Stimulated activated CD8-positive, alpha-beta memory T cell treated with anti-CD3 and anti-CD28 coated beads, Interleukin-15, amount 100 ng/mL, for 4 hours (primary cell): ENCODE results near the gene NPPA.

Source experiments
- DNase-seq, 2 donors: peaks; one replicate each; pipeline ENCODE4 v3.0.0-alpha.2; 2020; ENCODE audit warnings: low read depth in 2 of 2

Gene NPPA

DNA sequence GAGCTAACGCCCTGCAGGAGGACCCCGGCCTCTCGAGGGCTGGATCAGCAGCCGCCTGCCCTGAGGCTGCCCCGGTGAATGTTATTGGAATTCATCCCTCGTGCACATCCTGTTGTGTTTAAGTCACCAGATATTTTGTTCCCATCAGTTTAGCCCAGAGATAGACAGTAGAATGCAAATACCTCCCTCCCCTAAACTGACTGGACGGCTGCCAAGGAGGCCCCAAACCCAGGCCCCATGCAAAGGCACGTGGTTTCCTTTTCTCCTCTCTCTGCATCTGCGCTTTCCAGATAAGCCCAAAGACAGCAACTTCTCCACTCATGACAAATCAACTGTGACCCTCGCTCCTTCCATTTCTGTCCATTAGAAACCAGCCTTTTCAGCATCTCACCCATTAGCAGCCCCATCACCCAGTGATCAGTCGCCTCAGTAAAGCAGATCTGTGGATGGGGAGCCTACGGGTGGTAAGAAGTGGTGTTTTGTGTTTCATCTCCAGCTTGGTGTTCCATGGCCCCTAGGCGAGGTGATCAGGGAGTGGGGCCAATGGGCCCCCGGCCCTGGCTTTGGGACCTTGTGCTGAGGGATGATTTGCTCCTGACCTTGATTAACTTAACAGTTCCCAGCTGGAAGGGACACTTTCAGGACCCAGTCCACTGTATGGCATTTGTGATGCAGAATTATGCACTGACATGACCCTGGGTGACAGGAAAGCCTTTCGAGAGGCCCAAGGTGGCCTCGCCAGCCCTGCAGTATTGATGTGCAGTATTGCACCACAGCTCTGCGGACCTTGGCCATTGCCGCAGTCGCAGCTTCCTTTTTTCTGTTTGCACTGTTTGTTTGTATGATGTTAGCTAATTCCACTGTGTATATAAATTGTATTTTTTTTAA lies 5.2 kb downstream of the NPPA start:
- DNase-seq, result no peak

- DNase-seq, result no peak
These were observed 6.1 kb downstream of the NPPA start for GRCh38 chr1:11841245-11842153.

DNA sequence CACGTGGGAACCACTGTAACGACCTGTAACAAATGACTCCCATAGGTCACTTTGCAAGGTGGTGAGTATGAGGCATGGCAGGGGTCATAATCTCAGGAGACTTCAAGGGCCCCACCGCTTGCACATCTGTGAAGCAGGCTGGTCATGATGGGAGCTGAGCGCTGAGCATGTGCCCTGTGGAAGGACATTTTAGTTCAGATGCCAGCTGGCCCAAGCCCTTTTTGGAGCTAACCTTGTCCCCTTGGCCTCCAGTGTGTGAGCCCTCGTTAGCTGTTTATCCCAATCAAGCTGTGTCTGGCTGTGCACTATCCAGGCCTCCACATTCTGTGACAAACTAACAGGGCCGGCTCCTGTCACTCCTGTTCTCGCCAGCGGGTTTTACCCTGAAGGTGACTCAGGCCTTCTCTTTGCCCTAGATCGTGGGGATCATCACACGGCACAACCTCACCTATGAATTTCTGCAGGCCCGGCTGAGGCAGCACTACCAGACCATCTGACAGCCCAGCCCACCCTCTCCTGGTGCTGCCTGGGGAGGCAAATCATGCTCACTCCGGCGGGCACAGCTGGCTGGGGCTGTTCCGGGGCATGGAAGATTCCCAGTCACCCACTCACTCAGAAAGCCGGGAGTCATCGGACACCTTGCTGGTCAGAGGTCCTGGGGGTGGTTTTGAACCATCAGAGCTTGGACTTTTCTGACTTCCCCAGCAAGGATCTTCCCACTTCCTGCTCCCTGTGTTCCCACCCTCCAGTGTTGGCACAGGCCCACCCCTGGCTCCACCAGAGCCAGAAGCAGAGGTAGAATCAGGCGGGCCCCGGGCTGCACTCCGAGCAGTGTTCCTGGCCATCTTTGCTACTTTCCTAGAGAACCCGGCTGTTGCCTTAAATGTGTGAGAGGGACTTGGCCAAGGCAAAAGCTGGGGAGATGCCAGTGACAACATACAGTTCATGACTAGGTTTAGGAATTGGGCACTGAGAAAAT lies 7.6 kb downstream of the NPPA start:
- no peak for DNase-seq

DNA sequence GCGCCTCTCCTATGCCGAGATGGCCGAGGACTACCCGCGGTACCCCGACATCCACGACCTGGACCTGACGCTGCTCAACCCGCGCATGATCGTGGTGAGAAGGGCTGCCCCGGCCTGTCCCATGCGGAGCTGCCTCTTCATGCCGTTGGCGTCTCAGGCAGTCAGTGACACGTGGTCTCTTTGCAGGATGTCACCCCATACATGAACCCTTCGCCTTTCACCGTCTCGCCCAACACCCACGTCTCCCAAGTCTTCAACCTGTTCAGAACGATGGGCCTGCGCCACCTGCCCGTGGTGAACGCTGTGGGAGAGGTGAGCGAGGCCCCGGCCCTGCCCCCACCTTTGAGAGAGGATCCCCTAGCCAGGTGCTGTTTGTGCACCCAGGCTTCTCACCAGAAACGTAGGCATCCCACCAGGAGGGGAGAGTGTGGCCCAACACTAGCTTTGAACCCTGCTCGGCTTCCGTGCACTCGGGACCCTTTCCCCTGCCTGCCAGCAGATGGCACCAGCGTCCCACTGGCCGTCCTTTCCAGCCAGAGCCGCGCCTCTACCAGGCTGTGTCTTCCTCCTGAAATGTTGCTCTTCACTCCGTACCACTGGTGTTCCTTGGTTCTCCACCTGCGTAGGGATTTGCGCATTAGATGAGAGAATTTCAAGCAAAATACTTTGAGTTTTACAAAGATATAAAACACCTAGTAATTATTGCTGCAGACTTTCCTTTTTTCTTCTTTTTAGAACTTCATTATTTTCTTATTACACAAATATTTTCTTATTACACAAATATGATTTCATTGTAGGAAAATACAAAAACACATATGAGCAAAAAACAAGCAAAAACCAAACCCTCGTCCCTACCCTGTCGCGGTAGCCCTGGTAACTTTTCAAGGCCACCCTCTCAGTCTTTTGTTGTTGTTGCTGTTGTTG lies 9.0 kb downstream of the NPPA start:
- DNase-seq, result peak; percentile 32 to 35

DNA sequence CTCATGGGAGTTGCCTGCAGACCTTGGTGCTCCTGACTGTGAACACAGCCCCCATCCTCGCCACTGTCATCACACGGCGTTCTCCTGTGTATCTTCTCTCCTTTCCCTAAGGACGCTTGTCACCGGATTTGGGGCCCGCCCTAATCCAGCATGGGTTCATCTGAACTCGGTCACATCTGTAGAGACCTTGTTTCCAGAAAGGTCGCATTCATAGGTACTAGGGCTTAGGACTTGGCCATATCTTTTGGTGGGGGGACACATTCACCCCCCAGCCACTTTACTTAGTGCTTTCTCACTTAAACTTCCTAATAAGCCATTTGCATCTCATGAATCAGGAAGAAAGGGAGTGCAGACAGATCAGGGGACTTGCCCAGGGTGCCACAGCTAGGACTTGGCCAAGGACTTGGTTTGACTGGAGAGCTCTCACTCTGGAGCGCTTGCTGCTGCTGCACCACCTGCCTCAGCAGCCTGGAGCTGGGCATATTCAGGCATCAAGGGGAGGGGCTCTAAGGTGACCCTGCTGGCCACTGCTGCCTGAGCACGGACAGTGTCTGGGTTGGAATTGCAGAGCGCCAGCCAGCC lies 9.7 kb downstream of the NPPA start:
- no peak for DNase-seq

DNA sequence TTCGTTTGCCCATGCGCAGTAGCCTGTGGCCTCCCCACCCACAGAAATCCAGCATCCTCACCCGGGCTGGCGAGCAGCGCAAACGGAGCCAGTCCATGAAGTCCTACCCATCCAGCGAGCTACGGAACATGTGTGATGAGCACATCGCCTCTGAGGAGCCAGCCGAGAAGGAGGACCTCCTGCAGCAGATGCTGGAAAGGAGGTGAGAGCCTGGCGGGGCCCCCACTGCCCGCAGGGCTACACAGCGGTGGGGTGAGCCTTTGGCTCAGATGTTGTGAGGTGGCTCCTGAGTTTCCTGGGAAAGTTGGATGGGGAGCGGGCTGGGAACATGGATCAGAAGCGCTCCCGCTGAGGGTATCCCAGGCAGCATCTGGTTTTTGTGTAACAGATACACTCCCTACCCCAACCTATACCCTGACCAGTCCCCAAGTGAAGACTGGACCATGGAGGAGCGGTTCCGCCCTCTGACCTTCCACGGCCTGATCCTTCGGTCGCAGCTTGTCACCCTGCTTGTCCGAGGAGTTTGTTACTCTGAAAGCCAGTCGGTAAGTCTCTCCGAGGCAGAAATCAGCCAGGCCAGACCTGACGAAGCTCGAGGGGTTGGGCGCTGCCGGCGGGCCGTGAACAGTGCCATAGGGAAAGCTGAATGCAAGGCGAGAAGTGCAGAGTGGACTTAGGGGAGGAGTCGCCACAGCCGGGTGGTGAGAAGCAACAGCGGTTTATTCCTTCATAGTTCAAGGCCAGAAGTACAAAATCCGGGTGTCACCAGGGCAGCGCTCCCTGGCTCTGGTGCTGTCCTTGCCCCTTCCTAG lies 10.4 kb downstream of the NPPA start:
- no peak for DNase-seq

DNA sequence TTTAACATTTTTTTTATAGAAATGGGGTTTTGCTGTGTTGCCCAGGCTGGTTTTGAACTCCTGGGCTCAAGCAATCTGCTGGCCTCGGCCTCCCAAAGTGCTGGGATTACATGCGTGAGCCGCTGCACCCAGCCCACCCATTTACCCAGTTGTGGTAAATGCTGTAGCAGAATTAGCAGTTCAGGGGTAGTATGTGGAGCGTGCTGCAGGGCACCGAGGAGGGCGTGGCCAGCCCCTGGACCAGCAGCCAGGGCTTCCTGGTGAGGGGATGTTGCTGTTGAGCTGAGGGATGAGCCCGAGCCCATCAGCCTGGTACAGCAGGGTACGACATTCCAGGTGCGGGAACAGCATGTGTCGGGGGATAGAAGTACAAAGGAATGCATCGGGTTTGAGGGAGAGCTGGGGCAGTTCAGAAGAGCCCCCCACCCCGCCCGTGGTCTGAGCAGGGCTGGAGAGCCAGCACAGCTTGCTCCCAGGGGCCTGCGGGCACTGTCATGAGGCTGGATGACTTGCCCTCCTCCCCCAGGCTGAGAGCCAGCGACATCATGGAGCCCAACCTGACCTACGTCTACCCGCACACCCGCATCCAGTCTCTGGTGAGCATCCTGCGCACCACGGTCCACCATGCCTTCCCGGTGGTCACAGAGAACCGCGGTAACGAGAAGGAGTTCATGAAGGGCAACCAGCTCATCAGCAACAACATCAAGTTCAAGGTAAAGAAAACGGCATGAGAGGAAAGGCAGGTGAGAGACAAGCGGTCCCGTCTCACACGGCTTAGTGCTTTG lies 11.9 kb downstream of the NPPA start:
- no peak for DNase-seq

DNA sequence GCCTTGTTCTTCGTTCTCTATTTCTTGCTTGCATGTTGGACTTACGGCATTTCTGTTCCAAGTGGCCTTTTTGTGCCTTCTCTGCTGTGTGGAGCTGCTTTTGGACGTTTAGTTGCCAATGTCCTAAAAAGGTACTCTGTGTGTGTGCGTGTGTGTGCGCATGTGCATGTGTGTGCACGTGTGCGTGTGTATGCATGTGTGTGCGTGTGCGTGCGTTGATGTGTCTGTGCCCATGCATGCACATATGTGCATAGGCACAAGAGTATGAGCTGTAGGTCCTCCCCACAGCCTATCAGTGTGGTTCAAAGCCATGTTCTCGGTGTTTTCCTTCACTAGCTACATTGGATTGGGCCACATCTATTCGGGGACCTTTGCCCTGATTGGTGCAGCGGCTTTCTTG lies 13.7 kb downstream of the NPPA start:
- DNase-seq, result no peak

DNA sequence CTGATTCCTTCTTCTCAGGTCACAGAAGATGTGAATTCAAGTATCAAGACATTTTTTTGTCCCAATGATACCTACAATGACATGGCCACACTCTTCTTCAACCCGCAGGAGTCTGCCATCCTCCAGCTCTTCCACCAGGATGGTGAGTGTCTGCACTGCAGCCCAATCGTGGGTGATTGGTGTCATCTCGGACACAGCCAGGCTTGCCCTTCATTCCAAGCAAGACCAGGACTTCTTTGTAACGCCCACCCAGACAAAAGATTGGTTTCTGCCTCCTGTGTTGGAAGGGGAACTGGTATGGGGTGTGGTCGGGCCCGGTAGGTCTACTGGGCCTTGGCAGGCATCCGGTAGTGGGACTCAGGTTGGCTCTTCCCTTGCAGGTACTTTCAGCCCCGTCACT lies 14.1 kb downstream of the NPPA start:
- no peak for DNase-seq

DNA sequence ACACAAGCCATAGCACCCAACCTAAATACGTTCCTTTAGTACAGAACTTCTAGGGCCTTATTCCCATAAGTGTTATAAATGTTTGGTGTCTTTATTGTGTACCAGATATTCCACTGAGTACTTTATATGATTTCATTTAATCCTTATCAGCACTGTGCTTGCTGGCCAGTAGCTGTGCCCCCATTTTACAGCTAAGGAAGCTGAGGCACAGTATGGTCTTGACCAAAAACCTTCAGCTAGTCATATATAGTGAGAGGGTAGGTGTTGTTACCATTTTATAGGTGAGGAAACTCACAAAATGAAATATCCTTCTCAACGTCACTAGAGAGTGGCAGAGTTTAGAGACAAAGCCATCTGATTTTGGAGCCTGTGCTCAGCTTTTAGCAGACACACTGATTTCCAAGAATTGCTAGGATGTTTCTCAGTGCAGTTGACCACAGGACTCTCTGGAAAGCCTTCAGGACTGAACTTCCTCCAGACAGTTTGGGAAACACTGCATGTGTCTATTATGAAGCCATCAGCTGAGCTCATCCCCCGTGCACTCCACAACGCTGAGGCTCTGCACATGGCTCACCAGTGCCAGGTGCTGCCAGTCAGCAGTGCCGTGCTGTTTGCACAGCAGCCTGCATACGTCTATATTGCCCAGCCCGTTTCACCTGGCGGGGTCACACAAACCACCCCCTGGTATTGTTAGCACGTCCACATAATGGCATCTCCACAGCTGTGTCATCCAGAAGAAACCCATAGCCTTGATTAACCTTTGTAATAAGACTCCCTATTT lies 15.4 kb downstream of the NPPA start:
- no peak for DNase-seq

DNA sequence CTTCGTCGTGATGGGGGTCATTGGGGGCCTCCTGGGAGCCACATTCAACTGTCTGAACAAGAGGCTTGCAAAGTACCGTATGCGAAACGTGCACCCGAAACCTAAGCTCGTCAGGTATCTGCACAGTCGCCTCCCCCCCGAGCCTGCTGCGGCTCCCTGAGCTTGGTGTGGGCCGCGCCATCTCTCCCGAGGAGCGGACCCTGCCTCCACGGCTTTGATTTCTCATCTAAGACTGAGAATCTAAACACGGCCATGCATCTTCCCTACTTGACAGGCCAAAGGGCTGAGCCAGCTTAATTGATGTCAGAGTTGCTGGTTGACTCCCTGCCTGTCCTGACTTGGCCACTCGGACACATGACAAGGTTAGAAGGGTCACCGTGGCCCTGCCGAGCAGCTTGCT lies 19.1 kb downstream of the NPPA start:
- no peak for DNase-seq

DNA sequence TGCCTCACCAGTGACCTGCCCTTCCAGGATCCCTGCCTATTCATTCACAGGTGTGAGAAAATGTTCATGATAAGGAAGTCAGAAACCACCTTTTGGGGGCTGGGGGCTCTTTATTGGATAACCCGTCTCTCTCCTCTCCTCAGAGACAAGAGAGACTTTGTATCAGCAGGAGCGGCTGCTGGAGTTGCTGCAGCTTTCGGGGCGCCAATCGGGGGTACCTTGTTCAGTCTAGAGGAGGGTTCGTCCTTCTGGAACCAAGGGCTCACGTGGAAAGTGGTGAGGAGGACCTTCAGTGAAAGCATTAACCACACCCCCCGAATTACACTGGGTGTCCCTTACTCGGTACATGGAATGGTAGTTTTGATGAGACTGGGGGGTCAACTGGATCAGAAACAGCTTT lies 20.6 kb downstream of the NPPA start:
- no peak for DNase-seq

DNA sequence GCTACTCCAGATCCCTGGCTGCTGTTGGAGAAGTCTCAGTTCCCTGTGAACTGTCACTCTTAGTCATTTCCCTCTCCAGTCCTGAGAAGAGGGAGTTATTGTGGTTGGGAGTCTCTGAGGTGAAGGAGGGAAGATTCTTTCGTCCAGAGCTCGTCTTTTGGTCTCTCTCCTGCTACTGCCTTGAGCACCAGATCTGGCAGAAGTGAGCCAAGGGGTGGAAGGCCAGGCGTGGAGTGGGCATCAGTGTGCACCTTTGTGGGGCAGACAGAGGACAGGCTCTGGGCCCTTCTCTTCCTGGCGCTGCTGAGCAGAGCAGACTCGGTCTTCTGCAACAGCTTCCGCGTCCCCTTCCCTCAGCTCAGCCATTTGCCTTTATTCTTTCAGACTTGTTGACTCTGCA lies 22.5 kb downstream of the NPPA start:
- DNase-seq, result no peak

GRCh38 chr1:11823366-11824137 lies 24.0 kb downstream of the NPPA start:
- DNase-seq, result no peak

DNA sequence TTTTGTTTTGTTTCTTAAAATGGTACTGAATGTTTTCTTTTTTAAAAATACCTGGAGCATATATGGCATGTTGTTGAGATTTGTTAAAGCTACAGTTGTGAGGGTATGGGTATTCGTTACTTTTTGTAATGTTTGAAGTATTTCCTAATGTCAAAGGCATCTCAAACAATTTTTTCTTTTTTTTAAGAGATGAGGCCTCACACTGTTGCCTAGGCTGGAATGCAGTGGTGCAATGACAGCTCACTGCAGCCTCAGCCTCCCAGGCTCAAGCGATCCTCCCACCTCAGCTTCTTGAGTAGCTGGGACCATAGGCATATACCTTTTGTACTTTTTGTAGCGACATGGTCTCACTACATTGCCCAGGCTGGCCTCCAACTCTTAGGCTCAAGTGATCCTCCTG lies 25.5 kb downstream of the NPPA start:
- DNase-seq, result no peak

GRCh38 chr1:11817192-11817591 lies 30.4 kb downstream of the NPPA start:
- no peak for DNase-seq

GRCh38 chr1:11813021-11813420 lies 34.6 kb downstream of the NPPA start:
- DNase-seq, result no peak
